Measurements from ENCODE around the gene LCOR. TPM values are rescaled to one million over a fixed set of nuclear protein-coding genes. Genes with fewer than 3 reads are reported as not detected.
A peak's percentile ranks its signal among the peaks of the same experiment; 100 is the strongest.

The LCOR gene
- total and polyA plus RNA-seq, 2 of the 13 experiments (the other 11 are each of a cell fraction or from before 2014, with no cell fraction given): 12.4 to 23.7 TPM

- TF ChIP-seq ZNF720 (CRISPR knock-in tag; IDR thresholded peaks at IDR 0.05): no peak
- TF ChIP-seq SNAPC5 (CRISPR knock-in tag; IDR thresholded peaks at IDR 0.05; ENCODE audit: borderline replicate concordance): 0 out of 2 replicates have a peak, but pooled peaks have one; percentile 41
- peak; percentile 96 for TF ChIP-seq PAXIP1 (CRISPR knock-in tag; conservative IDR thresholded peaks at IDR 0.05)
- no peak for TF ChIP-seq ZUFSP (CRISPR knock-in tag; IDR thresholded peaks at IDR 0.05; ENCODE audit: borderline replicate concordance)
- peak; percentile 93 for TF ChIP-seq FOXJ3 (CRISPR knock-in tag; IDR thresholded peaks at IDR 0.05; ENCODE audit: borderline replicate concordance)
- no peak for TF ChIP-seq ZNF616 (CRISPR knock-in tag; IDR thresholded peaks at IDR 0.05; ENCODE audit: low read depth)
- TF ChIP-seq PITX1 (CRISPR knock-in tag; IDR thresholded peaks at IDR 0.05): peak; percentile 54
- no peak for TF ChIP-seq PHB2 (IDR thresholded peaks at IDR 0.05; ENCODE audit: partially characterized antibody)
- TF ChIP-seq REPIN1 (CRISPR knock-in tag; IDR thresholded peaks at IDR 0.05; ENCODE audit: borderline replicate concordance, low read depth): peak; percentile 62; the same call in 1 of the 2 replicates
- no peak for TF ChIP-seq GABPA (IDR thresholded peaks at IDR 0.05; ENCODE audit: low read depth, low read length)
- peak; percentile 46 for TF ChIP-seq GABPA (CRISPR knock-in tag; IDR thresholded peaks at IDR 0.05; ENCODE audit: low read depth)
- peak; percentile 71; the same call in 1 of the 2 replicates for TF ChIP-seq ZBTB7B (CRISPR knock-in tag; IDR thresholded peaks at IDR 0.05)
- TF ChIP-seq ZNF3 (CRISPR knock-in tag; IDR thresholded peaks at IDR 0.05): 0 out of 2 replicates have a peak, but pooled peaks have one; percentile 22
- no peak for TF ChIP-seq NR3C1 (CRISPR knock-in tag; IDR thresholded peaks at IDR 0.05)
- TF ChIP-seq ZC3H4 (CRISPR knock-in tag; IDR thresholded peaks at IDR 0.05; ENCODE audit: borderline replicate concordance): no peak
- peak; percentile 55; the same call in 1 of the 2 replicates for TF ChIP-seq FOSL1 (CRISPR knock-in tag; IDR thresholded peaks at IDR 0.05; ENCODE audit: borderline replicate concordance)
- TF ChIP-seq FOXO1 (CRISPR knock-in tag; IDR thresholded peaks at IDR 0.05): peak; percentile 95
- peak; percentile 38; the same call in 1 of the 2 replicates for TF ChIP-seq TCF7L2 (IDR thresholded peaks at IDR 0.05; ENCODE audit: low read depth, low read length)
- TF ChIP-seq ZSCAN9 (CRISPR knock-in tag; IDR thresholded peaks at IDR 0.05; ENCODE audit: borderline replicate concordance): peak; percentile 93; the same call in 1 of the 2 replicates
- peak; percentile 98 for TF ChIP-seq RCOR2 (CRISPR knock-in tag; IDR thresholded peaks at IDR 0.05)
- TF ChIP-seq NAIF1 (CRISPR knock-in tag; IDR thresholded peaks at IDR 0.05; ENCODE audit: borderline replicate concordance): peak; percentile 71; the same call in 1 of the 2 replicates
- TF ChIP-seq NCOR1 (IDR thresholded peaks at IDR 0.05; ENCODE audit: borderline replicate concordance, low read length): peak; percentile 95
- no peak for TF ChIP-seq YY1 (IDR thresholded peaks at IDR 0.05; ENCODE audit: insufficient read depth, insufficient replicate concordance, low read depth, low read length)
- TF ChIP-seq MLLT10 (CRISPR knock-in tag; IDR thresholded peaks at IDR 0.05): no peak
- 0 out of 2 replicates have a peak, but pooled peaks have one; percentile 54 for TF ChIP-seq ATF5 (CRISPR knock-in tag; IDR thresholded peaks at IDR 0.05; ENCODE audit: low read depth)
These were observed 11.0 kb downstream of the LCOR start (continued) for GRCh38 chr10:96842896-96843723.
